HG03139 (cell line): ENCODE data around the gene TBC1D23.
"Not testable (repeated sequence)": the region's sequence is repeated elsewhere in the genome, so short reads cannot be mapped to it uniquely, and the experiment has no call there.

Experiments
- ATAC-seq: cut with Tn5 transposase; IDR thresholded peaks from one replicate; pipeline ENCODE4 v1.9.1; 2021; ENCODE audit not compliant: unreplicated experiment

Gene TBC1D23

GRCh38 chr3:100260685-100261484 lies at the start of gene TBC1D23:
Gene TBC1D23, plus strand, starts transcription at chr3:100260992. Its CDS starts 27 bp downstream, at chr3:100261019.
- peak; percentile 100 for ATAC-seq

GRCh38 chr3:100213891-100214573 lies 46.8 kb upstream of the TBC1D23 start:
- no peak for ATAC-seq

GRCh38 chr3:100214574-100214964 lies 46.2 kb upstream of the TBC1D23 start:
- no peak for ATAC-seq

GRCh38 chr3:100216713-100217112 lies 44.1 kb upstream of the TBC1D23 start:
- no peak for ATAC-seq

GRCh38 chr3:100221159-100221558 lies 39.6 kb upstream of the TBC1D23 start:
- ATAC-seq, result no peak

- no peak for ATAC-seq
These were observed 35.6 kb upstream of the TBC1D23 start for GRCh38 chr3:100225193-100225592.

- no peak for ATAC-seq
These were observed 34.9 kb upstream of the TBC1D23 start for GRCh38 chr3:100225883-100226282.

- no peak for ATAC-seq
These were observed 33.9 kb upstream of the TBC1D23 start for GRCh38 chr3:100226712-100227429.

- ATAC-seq, result no peak
These were observed 33.3 kb upstream of the TBC1D23 start for GRCh38 chr3:100227511-100227921.

GRCh38 chr3:100228247-100228646 lies 32.5 kb upstream of the TBC1D23 start:
- ATAC-seq, result no peak

GRCh38 chr3:100229188-100229587 lies 31.6 kb upstream of the TBC1D23 start:
- not testable (repeated sequence) for ATAC-seq

- no peak for ATAC-seq
These were observed 30.1 kb upstream of the TBC1D23 start for GRCh38 chr3:100230710-100231109.

- no peak for ATAC-seq
These were observed 29.1 kb upstream of the TBC1D23 start for GRCh38 chr3:100231668-100232067.

GRCh38 chr3:100234364-100234763 lies 26.4 kb upstream of the TBC1D23 start:
- no peak for ATAC-seq

GRCh38 chr3:100238599-100238998 lies 22.2 kb upstream of the TBC1D23 start:
- no peak for ATAC-seq

- not testable (repeated sequence) for ATAC-seq
These were observed 18.3 kb upstream of the TBC1D23 start for GRCh38 chr3:100242471-100242870.

GRCh38 chr3:100244264-100244663 lies 16.5 kb upstream of the TBC1D23 start:
- ATAC-seq, result no peak

- no peak for ATAC-seq
These were observed 15.7 kb upstream of the TBC1D23 start for GRCh38 chr3:100245136-100245535.

- ATAC-seq, result no peak
These were observed 14.9 kb upstream of the TBC1D23 start for GRCh38 chr3:100245927-100246326.

- no peak for ATAC-seq
These were observed 13.8 kb upstream of the TBC1D23 start for GRCh38 chr3:100246999-100247398.

GRCh38 chr3:100252001-100252400 lies 8.8 kb upstream of the TBC1D23 start:
- ATAC-seq, result no peak
